B cell (primary cell): ENCODE data around the gene PXDC1. TPM values are rescaled to one million over a fixed set of nuclear protein-coding genes. Genes with fewer than 3 reads are reported as not detected.

ENCODE experiments used
- ATAC-seq: fragments of 200-7000 bp; cut with Tn5 transposase; one replicate; pipeline ENCODE4 v1.10.0; 2021; ENCODE audit warnings: low read depth, mild to moderate bottlenecking, moderate number of reproducible peaks, moderate library complexity
- CTCF ChIA-PET: fragments of 350-600 bp; sonication (Branson Sonifier 250); formaldehyde crosslinking; loops from one replicate; lab custom pipeline; 2021; ENCODE audit warnings: antibody characterized with exemption, inconsistent platforms; lab: Charles Lee
- POLR2A ChIA-PET: fragments of 350-600 bp; sonication (Branson Sonifier 250); formaldehyde crosslinking; loops from one replicate; lab custom pipeline; 2021; ENCODE audit warnings: antibody characterized with exemption; lab: Charles Lee
- DNase-seq: peaks from one replicate; pipeline ENCODE4 v3.0.0; 2013
- H2AFZ ChIP-seq: 2 replicates; pipeline ENCODE4 v1.6.1; 2012; ENCODE audit warnings: mild to moderate bottlenecking, low read depth, low read length; ENCODE audit not compliant: insufficient read depth, poor library complexity, severe bottlenecking
- H3K27ac ChIP-seq, 2 donors: 1 replicate in 1 of 2; 2 replicates in 1 of 2; pipeline ENCODE4 v1.5.1; 2012 to 2013; ENCODE audit warnings: low read length in 2 of 2, mild to moderate bottlenecking in 2 of 2, moderate library complexity in 1 of 2
- H3K27me3 ChIP-seq, 4 experiments: fragments of 200-600 bp in 1 of 4; sonication (generic) in 1 of 4; replicated peaks in 1 of 4; 1 replicate in 2 of 4; 2 replicates in 2 of 4; pipeline versions ENCODE4 v1.6.1 to v1.7.0; 2013 to 2016; ENCODE audit warnings: low read length in 3 of 4, mild to moderate bottlenecking in 2 of 4, mixed read lengths in 1 of 4, moderate library complexity in 1 of 4; ENCODE audit not compliant: insufficient read depth in 4 of 4, control insufficient read depth in 3 of 4; ENCODE audit errors: control extremely low read depth in 1 of 4
- H3K36me3 ChIP-seq, 2 experiments: replicated peaks in 1 of 2; 1 replicate in 1 of 2; 2 replicates in 1 of 2; pipeline versions ENCODE4 v1.6.1 to v1.7.1; 2013; ENCODE audit warnings: low read length in 1 of 2; ENCODE audit not compliant: insufficient read depth in 2 of 2, control insufficient read depth in 1 of 2; ENCODE audit errors: control extremely low read depth in 1 of 2, extremely low read depth in 1 of 2
- H3K4me1 ChIP-seq, 2 donors: fragments of 200-600 bp in 1 of 2; sonication (generic) in 1 of 2; 1 replicate in 1 of 2; 2 replicates in 1 of 2; pipeline versions ENCODE4 v1.5.1 to v1.6.1; 2013 to 2017; ENCODE audit warnings: low read length in 2 of 2; ENCODE audit not compliant: control insufficient read depth in 2 of 2, insufficient read depth in 2 of 2
- H3K4me2 ChIP-seq: replicated peaks from 2 replicates; pipeline ENCODE3; 2012; ENCODE audit warnings: mild to moderate bottlenecking, low read depth, low read length; ENCODE audit not compliant: poor library complexity, severe bottlenecking
- H3K4me3 ChIP-seq, 5 experiments: fragments of 200-600 bp in 1 of 5; sonication (generic) in 1 of 5; 1 replicate in 3 of 5; 2 replicates in 2 of 5; pipeline versions ENCODE4 v1.5.1 to v1.7.0; 2011 to 2016; ENCODE audit warnings: low read length in 4 of 5, mild to moderate bottlenecking in 4 of 5, low read depth in 2 of 5, control low read depth in 1 of 5, moderate library complexity in 1 of 5; ENCODE audit not compliant: insufficient read depth in 1 of 5; ENCODE audit errors: control extremely low read depth in 1 of 5, extremely low read depth in 1 of 5
- H3K79me2 ChIP-seq: fragments of 200-600 bp; sonication (generic); one replicate; pipeline ENCODE4 v1.6.0; 2016; ENCODE audit warnings: low read length; ENCODE audit not compliant: control insufficient read depth, insufficient read depth
- H3K9ac ChIP-seq: fragments of 200-600 bp; sonication (generic); 2 replicates; pipeline ENCODE4 v1.6.1; 2017; ENCODE audit warnings: mild to moderate bottlenecking, low read length, moderate library complexity
- H3K9me3 ChIP-seq, 3 donors: one replicate each; pipeline versions ENCODE4 v1.6.1 to v1.7.1; 2013; ENCODE audit warnings: low read length in 2 of 3; ENCODE audit not compliant: control insufficient read depth in 2 of 3, insufficient read depth in 1 of 3; ENCODE audit errors: control extremely low read depth in 1 of 3
- H4K20me1 ChIP-seq: 2 replicates; pipeline ENCODE4 v1.6.0; 2012; ENCODE audit warnings: mild to moderate bottlenecking, low read length; ENCODE audit not compliant: insufficient read depth, control insufficient read depth, poor library complexity, severe bottlenecking
- H3K27ac Mint-ChIP-seq: one replicate; pipeline ENCODE4 v1.8.0; 2021; ENCODE audit warnings: mixed read lengths
- H3K27me3 Mint-ChIP-seq: one replicate; pipeline ENCODE4 v1.8.0; 2021; ENCODE audit warnings: mixed read lengths
- H3K4me1 Mint-ChIP-seq: one replicate; pipeline ENCODE4 v1.8.0; 2021; ENCODE audit warnings: mixed read lengths
- H3K4me3 Mint-ChIP-seq: one replicate; pipeline ENCODE4 v1.8.0; 2021; ENCODE audit warnings: mixed read lengths
- H3K9me3 Mint-ChIP-seq: one replicate; pipeline ENCODE4 v1.8.0; 2022; ENCODE audit warnings: mixed read lengths; ENCODE audit not compliant: insufficient read depth
- CTCF ChIP-seq: fragments of 200-600 bp; IDR thresholded peaks from one replicate; pipeline ENCODE4 v1.8.0; 2022; ENCODE audit warnings: antibody characterized with exemption, mild to moderate bottlenecking
- EZH2 ChIP-seq: IDR thresholded peaks from 2 replicates; pipeline ENCODE4 v1.6.1; 2012; ENCODE audit warnings: borderline replicate concordance, low read depth, mild to moderate bottlenecking, moderate library complexity, low read length; ENCODE audit not compliant: insufficient read depth, poor library complexity, severe bottlenecking
- WGBS: methylation state at CpG from one replicate; pipeline ENCODE4 v1.1.5; 2013; ENCODE audit warnings: missing lambda C conversion rate; ENCODE audit not compliant: insufficient coverage; 5-methylcytosine and 5-hydroxymethylcytosine counted together
- intact Hi-C: fragments of 100-400 bp; cut with micrococcal nuclease; formaldehyde crosslinking; loops from one replicate; pipeline ENCODE4 v1.10.0; 2022
- polyA plus RNA-seq: library from polyadenylated mRNA; depleted of rRNA; stranded (reverse); fragments of >200 nt; gene quantifications from 2 replicates; pipeline ENCODE4 v1.2.3, GENCODE V29; 2012
- total RNA-seq, 2 donors: library from RNA; stranded (reverse); fragments of 120-200 nt in 1 of 2; gene quantifications; 1 replicate in 1 of 2; 2 replicates in 1 of 2; pipeline versions ENCODE4 v1.2.3 to v1.2.4, GENCODE V29; 2013 to 2022

Gene PXDC1
- total and polyA plus RNA-seq, 2 donors (not counting 1 experiment from before 2014, with no cell fraction given) = 4.7 to 18.9 TPM

DNA sequence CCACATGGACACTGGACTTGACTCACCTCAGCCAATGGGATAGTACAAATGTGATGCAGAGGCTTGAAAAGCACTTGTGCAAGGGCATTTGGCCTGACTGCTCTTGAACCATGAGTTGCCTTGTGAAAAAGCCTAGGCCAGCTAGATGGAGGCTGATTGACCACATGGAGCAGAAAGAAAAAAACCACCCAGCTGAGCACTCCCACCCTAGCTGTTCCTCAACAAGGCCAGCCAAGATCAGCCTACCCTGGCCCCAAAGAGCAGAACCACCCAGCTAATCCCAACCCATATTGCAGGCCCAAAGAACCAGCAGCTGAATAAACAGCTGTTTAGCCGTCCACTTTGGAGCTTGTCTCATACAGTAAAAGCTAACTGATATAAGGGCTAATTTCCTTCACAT is 36.7 kb downstream of the PXDC1 start:
- WGBS = no CpG with 5 or more reads among the region's 1 CpG
- Histone ChIP-seq H2AFZ (no peak overlapping the region), H3K79me2 (no peaks in the 10 kb centered on the region), H3K27ac (no peak overlapping the region), H4K20me1 (no peaks in the 10 kb centered on the region), H3K4me2 (no peak overlapping the region), H3K9ac (no peak overlapping the region), H3K36me3 (no peaks in the 10 kb centered on the region), H3K4me3 (no peak overlapping the region), H3K27me3 (no peaks in the 10 kb centered on the region), H3K4me1 (no peaks in the 10 kb centered on the region), H3K9me3 (no peaks in the 10 kb centered on the region)
- intact Hi-C loops = no loop called here
- Mint-ChIP-seq H3K4me3 (no peak overlapping the region), H3K9me3 (no peaks in the 10 kb centered on the region), H3K27me3 (peaks cover 3% of the 10 kb centered on the region), H3K4me1 (no peaks in the 10 kb centered on the region), H3K27ac (no peak overlapping the region)
- ChIA-PET POLR2A (no interaction called here), CTCF (no interaction called here)
- ATAC-seq (no peak), DNase-seq (no peak)
- no peak for TF ChIP-seq CTCF
- no peak for TF ChIP-seq EZH2

GRCh38 chr6:3714111-3714510 is 37.4 kb downstream of the PXDC1 start:
- H3K79me2 ChIP-seq = no peaks in the 10 kb centered on the region
- Mint-ChIP-seq H3K4me3 (no peak overlapping the region), H3K27me3 (peaks cover 3% of the 10 kb centered on the region), H3K27ac (no peak overlapping the region), H3K9me3 (no peaks in the 10 kb centered on the region), H3K4me1 (no peaks in the 10 kb centered on the region)
- H4K20me1 ChIP-seq = no peaks in the 10 kb centered on the region
- TF ChIP-seq CTCF (no peak), EZH2 (no peak)
- H3K9ac ChIP-seq = no peak overlapping the region
- no peak overlapping the region for H2AFZ ChIP-seq
- no peak for ATAC-seq
- POLR2A ChIA-PET = no interaction called here
- intact Hi-C loops = no loop called here
- WGBS = 92% methylated on average over 3 of the region's 4 CpGs
- no peaks in the 10 kb centered on the region for H3K27me3 ChIP-seq
- CTCF ChIA-PET = no interaction called here
- no peak overlapping the region for H3K4me3 ChIP-seq
- H3K36me3 ChIP-seq = no peaks in the 10 kb centered on the region
- H3K9me3 ChIP-seq = no peaks in the 10 kb centered on the region
- H3K4me1 ChIP-seq = no peaks in the 10 kb centered on the region
- DNase-seq = no peak
- H3K27ac ChIP-seq = no peak overlapping the region
- no peak overlapping the region for H3K4me2 ChIP-seq
